Peyer's patch (tissue), 4 donors: ENCODE measurements around the gene PPP1R13B. TPM values are rescaled to one million over a fixed set of nuclear protein-coding genes. Genes with fewer than 3 reads are reported as not detected.

Experiments
- DNase-seq, 3 donors: peaks; one replicate each; pipeline ENCODE4 v3.0.0-alpha.2; 2017 to 2019
- H3K27ac ChIP-seq, 4 donors: fragments of 200-600 bp; sonication (generic); one replicate each; pipeline ENCODE4 v1.5.1; 2016 to 2019
- H3K27me3 ChIP-seq, 2 donors: fragments of 200-600 bp; sonication (generic); one replicate each; pipeline ENCODE4 v1.5.1; 2019
- H3K36me3 ChIP-seq, 3 donors: fragments of 200-600 bp; sonication (generic); one replicate each; pipeline ENCODE4 v1.5.1; 2016 to 2019
- H3K4me1 ChIP-seq, 4 donors: fragments of 200-600 bp; sonication (generic); one replicate each; pipeline ENCODE4 v1.5.1; 2016 to 2019
- H3K4me3 ChIP-seq, 4 donors: fragments of 200-600 bp; sonication (generic); 1 replicate in 3 of 4; 2 replicates in 1 of 4; pipeline ENCODE4 v1.5.1; 2016 to 2019; ENCODE audit warnings: mild to moderate bottlenecking in 1 of 4
- H3K9me3 ChIP-seq, 4 donors: fragments of 200-600 bp; sonication (generic); one replicate each; pipeline ENCODE4 v1.5.1; 2016 to 2019; ENCODE audit warnings: mild to moderate bottlenecking in 1 of 4
- CTCF ChIP-seq, 6 experiments: fragments of 450-650 bp in 4 of 6; fragments of 200-600 bp in 2 of 6; sonication (generic) in 1 of 6; IDR thresholded peaks; one replicate each; pipeline ENCODE4 v1.5.1; 2017 to 2019; ENCODE audit warnings: antibody characterized with exemption in 6 of 6, mild to moderate bottlenecking in 3 of 6, moderate library complexity in 1 of 6
- POLR2A ChIP-seq, 2 donors: fragments of 450-650 bp; IDR thresholded peaks; one replicate each; pipeline ENCODE4 v1.5.1; 2017; ENCODE audit warnings: antibody characterized with exemption in 2 of 2, mild to moderate bottlenecking in 2 of 2, moderate library complexity in 2 of 2
- total RNA-seq, 4 donors: library from RNA; depleted of rRNA; stranded (reverse); fragments of >200 nt; gene quantifications; one replicate each; pipeline ENCODE4 v1.1.0, GENCODE V29; 2016

The PPP1R13B gene
- total RNA-seq, 4 donors from 2014 or later, result 30.5 to 78.3 (median 54.0) TPM

GRCh38 chr14:103882503-103883262 is 35.3 kb upstream of the PPP1R13B start:
- peak overlapping the region in 2 of 4 donors; percentile 16 to 67 for H3K27ac ChIP-seq

GRCh38 chr14:103881268-103882201 is 34.2 kb upstream of the PPP1R13B start:
- Histone ChIP-seq H3K27me3 (no peaks in the 10 kb centered on the region), H3K4me3 (no peak overlapping the region), H3K4me1 (peaks cover 8 to 41% (median 16%) of the 10 kb centered on the region in 4 donors), H3K36me3 (no peaks in the 10 kb centered on the region), H3K27ac (peak overlapping the region in 3 of 4 donors; percentile 66 to 96 (median 89)), H3K9me3 (no peaks in the 10 kb centered on the region)
- no peak for TF ChIP-seq CTCF (IDR thresholded peaks at IDR 0.05)
- DNase-seq, result no peak

More at GRCh38 chr14:103882503-103883262, 35.3 kb upstream of the PPP1R13B start:
- no peaks in the 10 kb centered on the region for H3K36me3 ChIP-seq
- H3K27me3 ChIP-seq, result no peaks in the 10 kb centered on the region
- H3K9me3 ChIP-seq, result no peaks in the 10 kb centered on the region
- peaks cover 8 to 45% (median 17%) of the 10 kb centered on the region in 4 donors for H3K4me1 ChIP-seq
- no peak overlapping the region for H3K4me3 ChIP-seq
- TF ChIP-seq POLR2A (IDR thresholded peaks at IDR 0.05), result no peak
- TF ChIP-seq CTCF (IDR thresholded peaks at IDR 0.05), result no peak
- DNase-seq, result no peak

GRCh38 chr14:103880348-103881267 is 33.2 kb upstream of the PPP1R13B start:
- H3K27ac ChIP-seq, result peak overlapping the region; percentile 49 to 96 (median 78)
- H3K9me3 ChIP-seq, result no peaks in the 10 kb centered on the region
- peak; percentile 28 to 82 (median 79) for DNase-seq
- H3K4me1 ChIP-seq, result peaks cover 8 to 41% (median 16%) of the 10 kb centered on the region in 4 donors
- no peaks in the 10 kb centered on the region for H3K27me3 ChIP-seq
- peak in 1 of 6 experiments; percentile 0 for TF ChIP-seq CTCF (IDR thresholded peaks at IDR 0.05)
- TF ChIP-seq POLR2A (IDR thresholded peaks at IDR 0.05), result no peak
- no peaks in the 10 kb centered on the region for H3K36me3 ChIP-seq
- H3K4me3 ChIP-seq, result peak overlapping the region; percentile 5 to 52 (median 39)

- Histone ChIP-seq H3K4me1 (peaks cover 8 to 41% (median 16%) of the 10 kb centered on the region in 4 donors), H3K27ac (peak overlapping the region; percentile 49 to 96 (median 78)), H3K9me3 (no peaks in the 10 kb centered on the region), H3K27me3 (no peaks in the 10 kb centered on the region), H3K4me3 (peak overlapping the region; percentile 5 to 52 (median 39)), H3K36me3 (no peaks in the 10 kb centered on the region)
- TF ChIP-seq POLR2A (IDR thresholded peaks at IDR 0.05), result peak in 1 of 2 donors; percentile 53
- TF ChIP-seq CTCF (IDR thresholded peaks at IDR 0.05), result peak in 1 of 6 experiments; percentile 8
- DNase-seq, result peak in 2 of 3 donors; percentile 87 to 88
Measured at GRCh38 chr14:103879570-103880347, 32.4 kb upstream of the PPP1R13B start.
